Keratinocyte (primary cell): ENCODE data around the gene CKAP2L.

Experiments
- CTCF ChIP-seq, 3 experiments: IDR thresholded peaks in 1 of 3; conservative IDR thresholded peaks in 1 of 3; optimal IDR thresholded peaks in 1 of 3; 2 replicates in 2 of 3; 3 replicates in 1 of 3; pipeline versions ENCODE3 to v1.5.1; 2011; ENCODE audit warnings: low read length in 3 of 3, mild to moderate bottlenecking in 3 of 3, moderate library complexity in 2 of 3, control low read depth in 1 of 3, inconsistent platforms in 1 of 3; ENCODE audit not compliant: insufficient read depth in 2 of 3; ENCODE audit errors: extremely low read depth in 1 of 3
- EZH2 ChIP-seq: IDR thresholded peaks from one replicate; pipeline ENCODE4 v1.6.1; 2012; ENCODE audit warnings: inconsistent platforms, mild to moderate bottlenecking, low read length, moderate library complexity

GRCh38 chr2:112698834-112699515, 65.4 kb downstream of the CKAP2L start:
- TF ChIP-seq CTCF (optimal IDR thresholded peaks at IDR 0.05 in 1 of 3, IDR thresholded peaks at IDR 0.05 in 1 of 3, conservative IDR thresholded peaks at IDR 0.05 in 1 of 3; ENCODE audit: extremely low read depth in 1 of 3, insufficient read depth in 2 of 3, low read length in 3 of 3) = no peak
- TF ChIP-seq EZH2 = no peak
